ENCODE measurements around the gene SARDH. TPM values are rescaled to one million over a fixed set of nuclear protein-coding genes. Genes with fewer than 3 reads are reported as not detected.
"Not testable (repeated sequence)": the region's sequence is repeated elsewhere in the genome, so short reads cannot be mapped to it uniquely, and the experiment has no call there.

The SARDH gene
- total and polyA plus RNA-seq, 2 donors (not counting 3 experiments of a cell fraction or from before 2014, with no cell fraction given) = 0.19 to 0.44 TPM

- ChIA-PET POLR2A (no interaction called here), CTCF (no interaction called here)
- Histone ChIP-seq H3K36me3 (ENCODE audit: control insufficient read depth in 2 of 2, extremely low read depth in 1 of 2, insufficient read depth in 2 of 2, low read length in 2 of 2) (no peaks in the 10 kb centered on the region), H3K27me3 (ENCODE audit: control insufficient read depth in 2 of 2, insufficient read depth in 2 of 2, low read length in 2 of 2) (peaks cover 0 to 5% of the 10 kb centered on the region in 2 experiments), H3K79me2 (ENCODE audit: control insufficient read depth, insufficient read depth, low read length) (no peaks in the 10 kb centered on the region), H3K4me3 (replicated peaks in 1 of 3; ENCODE audit: insufficient read depth in 1 of 3, low read depth in 1 of 3, low read length in 3 of 3) (no peak overlapping the region), H3K9me1 (replicated peaks; ENCODE audit: control insufficient read depth, extremely low read depth, insufficient read depth, low read length) (no peaks in the 10 kb centered on the region), H3K9ac (replicated peaks; ENCODE audit: extremely low read depth, insufficient read depth, low read length) (no peak overlapping the region), H3K4me2 (ENCODE audit: insufficient read depth, low read length) (no peak overlapping the region), H3K27ac (ENCODE audit: insufficient read depth, low read depth, low read length) (no peak overlapping the region), H2AFZ (ENCODE audit: low read depth, low read length) (no peak overlapping the region), H4K20me1 (replicated peaks; ENCODE audit: control insufficient read depth, extremely low read depth, insufficient read depth, low read length) (no peaks in the 10 kb centered on the region), H3K4me1 (ENCODE audit: control insufficient read depth, extremely low read depth, insufficient read depth, low read length) (no peaks in the 10 kb centered on the region), H3K9me3 (replicated peaks; ENCODE audit: control insufficient read depth, insufficient read depth, low read length) (no peaks in the 10 kb centered on the region)
- DNase-seq (ENCODE audit: low read depth, low spot score) (no peak), FAIRE-seq (no peak)
- dilution Hi-C loops (cut with MboI; ENCODE audit: extremely low pct_ligation_motif_present, low sequenced_read_pairs) = no loop called here
- BruUV-seq (replicated peaks) = no TSS peak
- intact Hi-C loops (cut with micrococcal nuclease) = no loop called here
- TF ChIP-seq JUN (IDR thresholded peaks at IDR 0.05; ENCODE audit: borderline replicate concordance, insufficient read depth, insufficient read length, low read depth) (no peak), MYC (IDR thresholded peaks at IDR 0.05; ENCODE audit: low read depth, low read length) (no peak), FOS (IDR thresholded peaks at IDR 0.05; ENCODE audit: borderline replicate concordance, insufficient read depth, low read length) (no peak), MAX (IDR thresholded peaks at IDR 0.05; ENCODE audit: insufficient read depth, insufficient read length) (no peak), EZH2 (IDR thresholded peaks at IDR 0.05; ENCODE audit: borderline replicate concordance, low read depth, low read length, severe bottlenecking) (no peak), GATA2 (IDR thresholded peaks at IDR 0.05; ENCODE audit: insufficient read depth, insufficient read length, low read depth, low read length) (no peak), POLR2A (IDR thresholded peaks at IDR 0.05; ENCODE audit: low read depth, low read length) (no peak), CTCF (IDR thresholded peaks at IDR 0.05; ENCODE audit: extremely low read depth in 1 of 2, insufficient read depth in 1 of 2, low read depth in 1 of 2, low read length in 2 of 2) (no peak)
Observed at GRCh38 chr9:133676450-133676849, 61.7 kb downstream of the SARDH start.

GRCh38 chr9:133675796-133676195 is 62.4 kb downstream of the SARDH start:
- H3K4me1 ChIP-seq (ENCODE audit: control insufficient read depth, extremely low read depth, insufficient read depth, low read length); H2AFZ ChIP-seq (ENCODE audit: low read depth, low read length); BruUV-seq (replicated peaks); H3K9me3 ChIP-seq (replicated peaks; ENCODE audit: control insufficient read depth, insufficient read depth, low read length); H3K27me3 ChIP-seq (ENCODE audit: control insufficient read depth in 2 of 2, insufficient read depth in 2 of 2, low read length in 2 of 2); H3K4me3 ChIP-seq (replicated peaks in 1 of 3; ENCODE audit: insufficient read depth in 1 of 3, low read depth in 1 of 3, low read length in 3 of 3); H3K4me2 ChIP-seq (ENCODE audit: insufficient read depth, low read length); H3K36me3 ChIP-seq (ENCODE audit: control insufficient read depth in 2 of 2, extremely low read depth in 1 of 2, insufficient read depth in 2 of 2, low read length in 2 of 2); dilution Hi-C loops (cut with MboI; ENCODE audit: extremely low pct_ligation_motif_present, low sequenced_read_pairs); H3K27ac ChIP-seq (ENCODE audit: insufficient read depth, low read depth, low read length); H3K9ac ChIP-seq (replicated peaks; ENCODE audit: extremely low read depth, insufficient read depth, low read length); FAIRE-seq; H4K20me1 ChIP-seq (replicated peaks; ENCODE audit: control insufficient read depth, extremely low read depth, insufficient read depth, low read length); POLR2A ChIA-PET; H3K9me1 ChIP-seq (replicated peaks; ENCODE audit: control insufficient read depth, extremely low read depth, insufficient read depth, low read length); H3K79me2 ChIP-seq (ENCODE audit: control insufficient read depth, insufficient read depth, low read length); CTCF ChIA-PET; DNase-seq (ENCODE audit: low read depth, low spot score); intact Hi-C loops (cut with micrococcal nuclease): not testable (repeated sequence)
